NCI-H1092 (cell line): Measurements from ENCODE around the gene ENTPD3.
A peak's percentile ranks its signal among the peaks of the same experiment; 100 is the strongest.
"Not testable (repeated sequence)": the region's sequence is repeated elsewhere in the genome, so short reads cannot be mapped to it uniquely, and the experiment has no call there.

ENCODE experiments used
- DNase-seq: peaks from one replicate; lab custom pipeline; 2025; lab: John Stamatoyannopoulos, UW

Gene ENTPD3

GRCh38 chr3:40460481-40460880, 73.5 kb downstream of the ENTPD3 start:
- not testable (repeated sequence) for DNase-seq

DNA sequence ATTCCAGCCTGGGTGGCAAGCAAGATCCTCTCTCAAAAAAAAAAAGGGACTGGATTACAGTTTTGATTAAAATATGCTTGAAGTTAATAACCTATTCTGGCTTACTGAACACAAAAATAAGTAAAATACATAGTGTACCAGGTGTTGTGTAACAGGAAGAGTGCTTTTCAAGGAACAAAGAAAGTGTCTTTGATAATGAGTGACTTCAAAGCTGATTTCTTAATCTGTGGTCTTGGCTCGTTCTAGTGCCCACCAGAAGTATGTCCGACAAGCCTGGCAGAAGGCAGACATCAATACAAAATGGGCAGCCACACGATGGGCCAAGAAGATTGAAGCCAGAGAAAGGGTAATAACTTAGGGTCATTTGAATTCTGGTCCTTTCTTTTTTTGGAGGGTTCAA, 74.2 kb downstream of the ENTPD3 start:
- DNase-seq = no peak

GRCh38 chr3:40462838-40463237, 75.9 kb downstream of the ENTPD3 start:
- DNase-seq = not testable (repeated sequence)

DNA sequence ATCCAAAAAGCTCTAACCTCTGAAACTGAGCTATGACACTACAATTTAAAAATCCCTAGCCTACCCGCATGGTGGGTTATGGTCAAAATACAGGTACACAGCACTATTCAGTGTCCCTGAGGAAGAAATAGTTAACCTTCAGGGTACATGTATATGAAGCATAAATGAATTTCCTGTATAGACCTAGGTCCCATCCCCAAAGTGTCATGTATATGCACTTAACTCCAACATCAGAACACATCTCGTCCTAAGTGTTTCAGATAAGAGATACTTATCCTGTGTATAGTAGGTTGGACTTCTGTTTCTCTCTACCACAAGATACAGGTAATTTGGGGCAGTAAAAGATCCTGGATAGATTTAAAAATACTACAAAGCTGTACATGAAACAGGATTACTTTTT, 76.6 kb downstream of the ENTPD3 start:
- DNase-seq = no peak

DNA sequence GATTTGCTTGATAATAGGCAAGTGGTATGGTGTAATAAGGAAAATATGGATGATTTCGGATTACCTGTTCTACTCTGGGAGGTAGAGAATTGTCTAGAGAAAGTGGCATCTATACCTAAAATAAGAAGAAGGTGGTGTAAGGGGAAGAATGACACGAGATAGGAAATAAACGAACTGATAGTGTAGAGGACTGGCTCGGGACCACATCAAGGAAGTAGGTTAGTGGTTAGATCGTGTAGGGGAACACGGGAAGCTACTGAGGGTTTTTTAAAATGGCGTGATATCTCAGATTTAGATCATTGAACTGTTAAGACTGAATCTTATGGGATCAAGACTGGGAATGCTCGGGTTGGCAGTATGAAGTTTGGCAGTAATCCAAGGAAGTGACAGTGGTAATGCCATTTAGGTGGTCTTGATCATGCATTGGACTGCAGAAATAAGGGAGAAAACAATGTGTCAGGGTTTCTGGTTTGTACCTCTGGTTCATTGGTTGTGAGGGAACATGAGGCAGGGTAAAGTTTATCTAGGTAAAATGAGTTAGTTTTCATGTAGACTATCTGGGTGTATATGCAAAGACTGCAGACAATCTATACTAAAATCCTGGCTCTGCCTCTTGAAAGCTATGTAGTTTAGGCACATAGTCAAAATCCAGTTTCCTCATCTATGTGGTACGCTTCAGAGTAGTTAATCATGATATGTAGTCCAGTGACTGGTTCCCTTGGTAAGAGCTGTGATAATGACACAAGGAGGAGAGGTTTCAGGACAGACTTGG, 77.5 kb downstream of the ENTPD3 start:
- no peak for DNase-seq

DNA sequence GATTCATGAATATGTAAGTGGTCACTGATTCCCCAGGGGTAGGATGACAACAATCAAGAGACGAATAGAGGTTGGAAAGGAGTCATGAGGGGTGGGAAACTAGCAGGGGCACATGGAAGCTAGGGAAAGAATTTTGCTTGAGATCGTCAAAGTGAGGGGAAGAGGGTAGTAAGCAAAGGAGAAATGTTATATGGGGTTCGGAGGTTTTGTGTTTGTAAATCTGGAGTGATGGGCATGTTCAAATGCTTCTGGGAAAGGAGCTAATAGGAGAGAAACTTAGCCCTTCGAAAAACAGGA, 78.1 kb downstream of the ENTPD3 start:
- DNase-seq = no peak

- no peak for DNase-seq
Observed at GRCh38 chr3:40465456-40465855, 78.5 kb downstream of the ENTPD3 start.

DNA sequence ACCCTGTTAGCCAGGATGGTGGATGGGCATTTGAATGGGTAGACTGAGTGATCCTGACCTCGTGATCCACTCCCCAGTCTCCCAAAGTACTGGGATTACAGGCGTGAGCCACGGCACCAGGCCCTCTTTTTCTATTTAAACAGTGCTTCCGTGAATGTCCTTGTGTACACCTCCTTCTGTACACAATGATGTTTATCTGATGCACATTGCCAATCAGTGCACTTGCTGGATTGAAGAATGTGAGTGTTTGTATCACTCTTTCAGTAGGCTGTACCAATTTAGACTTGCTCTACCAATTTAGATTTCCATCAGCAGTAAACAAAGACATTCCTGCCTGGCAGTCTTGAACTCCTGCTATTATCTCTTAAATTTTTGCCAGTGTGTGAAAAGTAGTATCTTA, 81.0 kb downstream of the ENTPD3 start:
- no peak for DNase-seq

- no peak for DNase-seq
Observed at GRCh38 chr3:40470701-40471100, 83.7 kb downstream of the ENTPD3 start.

DNA sequence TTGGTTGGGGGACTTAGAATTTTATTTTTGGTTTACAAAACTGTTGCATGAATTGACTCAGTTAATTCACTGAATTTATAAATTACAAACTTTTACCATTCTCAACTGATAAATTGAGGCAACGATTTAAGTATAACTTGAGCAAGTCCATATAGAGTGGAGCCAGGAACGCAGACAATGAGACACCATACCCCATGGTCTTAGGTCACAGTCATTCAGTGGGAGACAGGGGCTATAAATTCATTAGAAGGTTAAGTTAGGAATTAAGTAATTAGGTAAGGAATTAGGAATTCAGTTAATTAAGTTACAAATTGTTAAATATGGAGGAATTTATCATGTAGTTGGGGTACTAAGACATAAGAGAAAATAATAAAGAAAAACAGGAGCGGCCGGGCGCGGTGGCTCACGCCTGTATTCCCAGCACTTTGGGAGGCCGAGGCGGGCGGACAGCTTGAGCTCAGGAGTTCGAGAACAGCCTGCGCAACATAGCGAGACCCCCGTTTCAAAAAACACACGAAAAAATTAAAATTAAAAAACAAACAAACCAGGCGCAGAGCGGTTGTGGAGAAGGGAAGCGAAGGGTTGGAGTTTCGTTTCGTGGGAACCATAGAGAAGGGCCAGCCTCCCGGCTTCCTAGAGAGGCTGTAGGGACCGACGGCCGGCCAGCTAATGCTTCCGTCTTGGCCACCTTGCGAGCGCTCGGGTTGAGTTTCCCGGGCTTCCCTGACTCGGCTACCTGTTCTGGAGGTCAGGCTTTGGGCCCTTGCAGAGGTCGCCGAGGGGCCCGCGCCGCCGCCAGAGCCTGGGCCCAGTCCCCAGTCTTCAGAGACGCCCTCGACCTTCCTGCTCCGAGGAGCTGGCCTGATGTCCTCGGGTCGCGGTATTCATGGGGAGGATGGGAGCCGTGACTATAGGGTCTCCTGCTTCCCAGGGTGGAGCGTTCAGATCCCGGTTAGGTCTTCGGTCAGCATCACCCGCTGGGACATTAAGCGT, 89.8 kb downstream of the ENTPD3 start, which contains the start of gene ZNF619:
TSS of gene ZNF619 (plus strand) at position 645 of the 993 bp plus-strand sequence. CDS start 858 bp downstream, outside the sequence.
- peak; percentile 39 for DNase-seq

- DNase-seq = no peak
Observed at GRCh38 chr3:40477666-40478065, 90.7 kb downstream of the ENTPD3 start.
